Astrocyte (in vitro differentiated cells and primary cell): Measurements from ENCODE around the gene NDUFB8. TPM values are rescaled to one million over a fixed set of nuclear protein-coding genes. Genes with fewer than 3 reads are reported as not detected.
A peak's percentile ranks its signal among the peaks of the same experiment; 100 is the strongest.

Experiments used
- DNase-seq: peaks from one replicate; pipeline ENCODE4 v3.0.0-alpha.2; 2010; ENCODE audit warnings: low read depth
- FAIRE-seq: peaks from 2 replicates; lab custom pipeline; 2011; peaks lifted over from hg19 to GRCh38; lab: Jason Lieb, UNC
- H2AFZ ChIP-seq: 2 replicates; pipeline ENCODE4 v1.6.0; 2012; ENCODE audit warnings: low read depth, low read length, inconsistent platforms
- H3K27ac ChIP-seq: 2 replicates; pipeline ENCODE4 v1.5.1; 2011; ENCODE audit warnings: low read depth, low read length, inconsistent platforms
- H3K27me3 ChIP-seq: 2 replicates; pipeline ENCODE4 v1.6.0; 2011; ENCODE audit warnings: low read length, inconsistent platforms; ENCODE audit not compliant: insufficient read depth
- H3K36me3 ChIP-seq: 2 replicates; pipeline ENCODE4 v1.5.1; 2011; ENCODE audit warnings: low read length, inconsistent platforms; ENCODE audit not compliant: insufficient read depth
- H3K4me1 ChIP-seq: 2 replicates; pipeline ENCODE4 v1.5.1; 2011; ENCODE audit warnings: low read length, inconsistent platforms; ENCODE audit not compliant: insufficient read depth
- H3K4me2 ChIP-seq: 2 replicates; pipeline ENCODE4 v1.6.0; 2012; ENCODE audit warnings: low read length, inconsistent platforms
- H3K4me3 ChIP-seq: 2 replicates; pipeline ENCODE4 v1.5.1; 2011; ENCODE audit warnings: low read depth, mild to moderate bottlenecking, low read length, inconsistent platforms; ENCODE audit not compliant: insufficient read depth
- H3K79me2 ChIP-seq: 2 replicates; pipeline ENCODE4 v1.6.0; 2012; ENCODE audit warnings: mild to moderate bottlenecking, low read length, inconsistent platforms; ENCODE audit not compliant: insufficient read depth
- H3K9ac ChIP-seq: 2 replicates; pipeline ENCODE4 v1.6.0; 2012; ENCODE audit warnings: mild to moderate bottlenecking, low read length, inconsistent platforms
- H3K9me3 ChIP-seq: 2 replicates; pipeline ENCODE4 v1.5.1; 2012; ENCODE audit warnings: low read depth, mild to moderate bottlenecking, low read length, inconsistent platforms; ENCODE audit not compliant: insufficient read depth
- H4K20me1 ChIP-seq: 2 replicates; pipeline ENCODE4 v1.6.0; 2012; ENCODE audit warnings: low read length, inconsistent platforms; ENCODE audit not compliant: insufficient read depth
- H3K27ac Mint-ChIP-seq: one replicate; pipeline ENCODE4 v1.8.0; 2021; ENCODE audit warnings: mild to moderate bottlenecking, mixed read lengths; ENCODE audit not compliant: unreplicated experiment
- H3K27me3 Mint-ChIP-seq: one replicate; pipeline ENCODE4 v1.8.0; 2021; ENCODE audit warnings: low read depth, mixed read lengths; ENCODE audit not compliant: unreplicated experiment
- H3K36me3 Mint-ChIP-seq: one replicate; pipeline ENCODE4 v1.8.0; 2021; ENCODE audit warnings: low read depth, mixed read lengths; ENCODE audit not compliant: unreplicated experiment
- H3K4me1 Mint-ChIP-seq: one replicate; pipeline ENCODE4 v1.8.0; 2021; ENCODE audit warnings: low read depth, mixed read lengths; ENCODE audit not compliant: unreplicated experiment
- H3K4me3 Mint-ChIP-seq: one replicate; pipeline ENCODE4 v1.8.0; 2021; ENCODE audit warnings: mild to moderate bottlenecking, moderate library complexity, mixed read lengths; ENCODE audit not compliant: unreplicated experiment
- H3K9me3 Mint-ChIP-seq: one replicate; pipeline ENCODE4 v1.8.0; 2021; ENCODE audit warnings: mild to moderate bottlenecking, mixed read lengths; ENCODE audit not compliant: unreplicated experiment
- CTCF ChIP-seq: IDR thresholded peaks from 2 replicates; pipeline ENCODE4 v1.5.1; 2011; ENCODE audit warnings: low read depth, mild to moderate bottlenecking, inconsistent platforms, low read length, moderate library complexity; ENCODE audit not compliant: insufficient read depth
- EZH2 ChIP-seq: IDR thresholded peaks from 2 replicates; pipeline ENCODE4 v1.6.1; 2012; ENCODE audit warnings: mild to moderate bottlenecking, low read length, inconsistent platforms; ENCODE audit not compliant: insufficient read depth
- total RNA-seq: library from RNA; stranded (reverse); gene quantifications from 2 replicates; pipeline ENCODE4 v1.2.1, GENCODE V29; 2021

Gene NDUFB8
- total RNA-seq, 1 donor from 2014 or later: 155 TPM

GRCh38 chr10:100528921-100529474 is 673 bp downstream of the NDUFB8 start:
- H3K4me3 ChIP-seq: peak overlapping the region; percentile 95
- H3K4me1 Mint-ChIP-seq: peaks cover 11% of the 10 kb centered on the region
- peaks cover 12% of the 10 kb centered on the region for H3K36me3 Mint-ChIP-seq
- TF ChIP-seq EZH2: no peak
- H3K9ac ChIP-seq: peak overlapping the region; percentile 97
- H3K9me3 ChIP-seq: no peaks in the 10 kb centered on the region
- H3K27ac Mint-ChIP-seq: peak overlapping the region; percentile 95
- H3K27ac ChIP-seq: peak overlapping the region; percentile 76
- H3K27me3 Mint-ChIP-seq: no peaks in the 10 kb centered on the region
- peak overlapping the region; percentile 98 for H2AFZ ChIP-seq
- peaks cover 13% of the 10 kb centered on the region for H3K36me3 ChIP-seq
- H4K20me1 ChIP-seq: peaks cover 6% of the 10 kb centered on the region
- peaks cover 13% of the 10 kb centered on the region for H3K4me1 ChIP-seq
- H3K27me3 ChIP-seq: no peaks in the 10 kb centered on the region
- peak overlapping the region; percentile 99 for H3K4me2 ChIP-seq
- DNase-seq: no peak
- no peak for FAIRE-seq
- peaks cover 39% of the 10 kb centered on the region for H3K79me2 ChIP-seq
- H3K4me3 Mint-ChIP-seq: peak overlapping the region; percentile 100
- no peaks in the 10 kb centered on the region for H3K9me3 Mint-ChIP-seq

- Mint-ChIP-seq H3K4me3 (peak overlapping the region; percentile 100), H3K4me1 (peaks cover 11% of the 10 kb centered on the region), H3K9me3 (no peaks in the 10 kb centered on the region), H3K27me3 (no peaks in the 10 kb centered on the region), H3K36me3 (peaks cover 14% of the 10 kb centered on the region), H3K27ac (peak overlapping the region; percentile 71)
- Histone ChIP-seq H3K27ac (no peak overlapping the region), H3K9ac (peak overlapping the region; percentile 97), H3K36me3 (peaks cover 14% of the 10 kb centered on the region), H3K4me3 (peak overlapping the region; percentile 95), H3K27me3 (no peaks in the 10 kb centered on the region), H4K20me1 (peaks cover 6% of the 10 kb centered on the region), H3K4me1 (peaks cover 13% of the 10 kb centered on the region), H3K79me2 (peaks cover 39% of the 10 kb centered on the region), H3K9me3 (no peaks in the 10 kb centered on the region), H3K4me2 (peak overlapping the region; percentile 99), H2AFZ (no peak overlapping the region)
- no peak for FAIRE-seq
- TF ChIP-seq EZH2 (no peak), CTCF (no peak)
- no peak for DNase-seq
Observed at GRCh38 chr10:100528123-100528886, 1.4 kb downstream of the NDUFB8 start.

- H3K9me3 ChIP-seq: no peaks in the 10 kb centered on the region
- no peak overlapping the region for H3K4me3 ChIP-seq
- no peak overlapping the region for H2AFZ ChIP-seq
- no peak overlapping the region for H3K4me3 Mint-ChIP-seq
- no peak overlapping the region for H3K4me2 ChIP-seq
- H3K27me3 ChIP-seq: no peaks in the 10 kb centered on the region
- no peak for FAIRE-seq
- H3K9ac ChIP-seq: no peak overlapping the region
- peaks cover 6% of the 10 kb centered on the region for H4K20me1 ChIP-seq
- peaks cover 12% of the 10 kb centered on the region for H3K36me3 Mint-ChIP-seq
- H3K27ac Mint-ChIP-seq: no peak overlapping the region
- H3K79me2 ChIP-seq: peaks cover 33% of the 10 kb centered on the region
- TF ChIP-seq EZH2 (no peak), CTCF (no peak)
- H3K9me3 Mint-ChIP-seq: no peaks in the 10 kb centered on the region
- H3K4me1 Mint-ChIP-seq: peaks cover 15% of the 10 kb centered on the region
- peaks cover 23% of the 10 kb centered on the region for H3K4me1 ChIP-seq
- peaks cover 17% of the 10 kb centered on the region for H3K36me3 ChIP-seq
- no peak overlapping the region for H3K27ac ChIP-seq
- H3K27me3 Mint-ChIP-seq: no peaks in the 10 kb centered on the region
- no peak for DNase-seq
Observed at GRCh38 chr10:100524638-100525037, 5.0 kb downstream of the NDUFB8 start.
